ENCODE data around the gene GNG10. TPM values are rescaled to one million over a fixed set of nuclear protein-coding genes. Genes with fewer than 3 reads are reported as not detected.

The GNG10 gene
- total RNA-seq, 4 donors from 2014 or later = 32.8 to 89.0 (median 69.3) TPM

- Histone ChIP-seq H3K4me3 (no peak overlapping the region), H3K4me1 (no peaks in the 10 kb centered on the region), H3K9me3 (no peaks in the 10 kb centered on the region), H3K27ac (no peak overlapping the region), H3K36me3 (no peaks in the 10 kb centered on the region), H3K27me3 (no peaks in the 10 kb centered on the region)
- TF ChIP-seq CTCF (IDR thresholded peaks at IDR 0.05) (no peak), POLR2A (IDR thresholded peaks at IDR 0.05) (no peak)
- DNase-seq = no peak
- intact Hi-C loops (cut with DNase I; ENCODE audit: low total_unique reads) = no loop called here
Measured at GRCh38 chr9:111715471-111715870, 54.1 kb downstream of the GNG10 start.

GRCh38 chr9:111719541-111719940 lies 58.1 kb downstream of the GNG10 start:
- H3K27ac ChIP-seq = no peak overlapping the region
- H3K27me3 ChIP-seq = no peaks in the 10 kb centered on the region
- no peak overlapping the region for H3K4me3 ChIP-seq
- no peaks in the 10 kb centered on the region for H3K9me3 ChIP-seq
- no peaks in the 10 kb centered on the region for H3K36me3 ChIP-seq
- no peak for DNase-seq
- TF ChIP-seq CTCF (IDR thresholded peaks at IDR 0.05) (no peak), POLR2A (IDR thresholded peaks at IDR 0.05) (no peak)
- intact Hi-C loops (cut with DNase I; ENCODE audit: low total_unique reads) = no loop called here
- H3K4me1 ChIP-seq = no peaks in the 10 kb centered on the region

Other genes starting within 250 kb of the GNG10 start
- gene ECPAS, start 177.2 kb upstream of the GNG10 start, total RNA-seq = 100 to 1,000 TPM in 1 of 4 donors, 10 to 100 TPM in 3; 56.1 to 115 (median 84.4) TPM
- 10 to 100 TPM; 11.0 to 60.2 (median 31.7) TPM for gene ZNF483, start 136.4 kb upstream of the GNG10 start, total RNA-seq
- 10 to 100 TPM in 3 of 4 donors, under 1 TPM in 1; 0.77 to 71.1 (median 42.0) TPM for gene PTGR1, start 62.0 kb upstream of the GNG10 start, total RNA-seq
- gene DNAJC25, start 30.3 kb upstream of the GNG10 start, total RNA-seq = 10 to 100 TPM in 1 of 4 donors, 1 to 10 TPM in 2, not detected in 1; 8.4 to 24.7 (median 9.1) TPM
- 1 to 10 TPM in 1 of 4 donors, under 1 TPM in 1, not detected in 2; 0.28 to 1.0 TPM for gene SHOC1, start 133.3 kb downstream of the GNG10 start, total RNA-seq
- gene UGCG, start 235.2 kb downstream of the GNG10 start, total RNA-seq = 10 to 100 TPM; 12.3 to 75.1 (median 34.5) TPM